Breast epithelium (tissue), 4 donors: ENCODE results near the gene ASB3. TPM values are rescaled to one million over a fixed set of nuclear protein-coding genes. Genes with fewer than 3 reads are reported as not detected.

Source experiments
- DNase-seq, 2 donors: peaks; one replicate each; pipeline ENCODE4 v3.0.0-alpha.2; 2019; ENCODE audit warnings: low spot score in 2 of 2
- H3K27ac ChIP-seq, 2 donors: fragments of 200-600 bp; sonication (generic) in 1 of 2; one replicate each; pipeline ENCODE4 v1.5.1; 2016 to 2019; ENCODE audit warnings: mild to moderate bottlenecking in 1 of 2
- H3K27me3 ChIP-seq, 2 donors: fragments of 200-600 bp; sonication (generic) in 1 of 2; one replicate each; pipeline versions ENCODE4 v1.5.1 to v1.6.0; 2017 to 2019; ENCODE audit warnings: control low read depth in 1 of 2, mild to moderate bottlenecking in 1 of 2
- H3K36me3 ChIP-seq: fragments of 200-600 bp; one replicate; pipeline ENCODE4 v1.5.1; 2019
- H3K4me1 ChIP-seq, 2 donors: fragments of 200-600 bp; sonication (generic); one replicate each; pipeline ENCODE4 v1.5.1; 2016 to 2019; ENCODE audit warnings: control low read depth in 1 of 2
- H3K4me3 ChIP-seq, 3 donors: fragments of 200-600 bp; sonication (generic); 1 replicate in 2 of 3; 2 replicates in 1 of 3; pipeline ENCODE4 v1.5.1; 2016 to 2019; ENCODE audit warnings: mild to moderate bottlenecking in 3 of 3, moderate library complexity in 2 of 3
- H3K9me3 ChIP-seq, 2 donors: fragments of 200-600 bp; sonication (generic) in 1 of 2; one replicate each; pipeline ENCODE4 v1.5.1; 2016 to 2019; ENCODE audit warnings: control low read depth in 1 of 2
- POLR2A ChIP-seq: fragments of 450-650 bp; IDR thresholded peaks from one replicate; pipeline ENCODE4 v1.6.1; 2016; ENCODE audit warnings: antibody characterized with exemption, mild to moderate bottlenecking, moderate library complexity
- POLR2AphosphoS5 ChIP-seq, 3 donors: sonication (generic); formaldehyde crosslinking; IDR thresholded peaks; one replicate each; pipeline ENCODE4 v1.6.1; 2017; ENCODE audit warnings: antibody characterized with exemption in 3 of 3
- intact Hi-C: fragments of 100-400 bp; cut with DNase I; formaldehyde crosslinking; loops from one replicate; pipeline ENCODE4 v1.15.1; 2023; ENCODE audit warnings: low total_unique reads
- total RNA-seq, 3 donors: library from RNA; depleted of rRNA; stranded (reverse); fragments of >200 nt; gene quantifications; one replicate each; pipeline ENCODE4 v1.1.0, GENCODE V29; 2016
- TF ChIP-seq, protein P1 (sequence below), 3 donors: fragments of 450-650 bp; IDR thresholded peaks; one replicate each; pipeline ENCODE4 v1.5.1; 2016 to 2017; ENCODE audit warnings: antibody characterized with exemption in 3 of 3, mild to moderate bottlenecking in 3 of 3, moderate library complexity in 3 of 3

Gene ASB3
- total RNA-seq, 3 donors from 2014 or later = 22.0 to 37.9 (median 22.7) TPM

DNA sequence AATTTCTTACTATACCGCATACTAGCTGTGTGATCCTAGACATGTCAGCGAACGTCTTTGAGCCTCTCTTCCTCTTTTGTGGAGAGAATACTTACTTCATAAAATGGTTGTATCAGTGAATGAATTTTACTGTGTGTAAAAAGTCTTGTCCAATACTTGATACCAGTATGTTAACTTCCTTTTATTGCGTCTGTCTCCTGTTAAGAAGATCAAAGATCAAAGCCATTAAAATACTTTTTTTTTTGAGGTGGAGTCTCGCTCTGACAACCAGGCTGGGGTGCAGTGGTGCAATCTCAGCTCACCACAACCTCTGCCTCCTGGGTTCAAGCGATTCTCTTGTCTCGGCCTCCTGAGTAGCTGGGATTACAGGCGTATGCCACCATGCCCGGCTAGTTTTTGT is 33.3 kb upstream of the ASB3 start:
- Histone ChIP-seq H3K9me3 (no peaks in the 10 kb centered on the region), H3K27me3 (no peaks in the 10 kb centered on the region), H3K4me1 (no peaks in the 10 kb centered on the region), H3K36me3 (peaks cover 7% of the 10 kb centered on the region), H3K4me3 (no peak overlapping the region), H3K27ac (no peak overlapping the region)
- DNase-seq = no peak
- intact Hi-C loops = no loop called here
- no peak for TF ChIP-seq POLR2AphosphoS5 (IDR thresholded peaks at IDR 0.05)

GRCh38 chr2:53819634-53820033 is 32.9 kb upstream of the ASB3 start:
- no peaks in the 10 kb centered on the region for H3K27me3 ChIP-seq
- H3K4me1 ChIP-seq = no peaks in the 10 kb centered on the region
- no peak for TF ChIP-seq POLR2AphosphoS5 (IDR thresholded peaks at IDR 0.05)
- no peak for TF ChIP-seq POLR2A
- TF ChIP-seq, protein P1, sequence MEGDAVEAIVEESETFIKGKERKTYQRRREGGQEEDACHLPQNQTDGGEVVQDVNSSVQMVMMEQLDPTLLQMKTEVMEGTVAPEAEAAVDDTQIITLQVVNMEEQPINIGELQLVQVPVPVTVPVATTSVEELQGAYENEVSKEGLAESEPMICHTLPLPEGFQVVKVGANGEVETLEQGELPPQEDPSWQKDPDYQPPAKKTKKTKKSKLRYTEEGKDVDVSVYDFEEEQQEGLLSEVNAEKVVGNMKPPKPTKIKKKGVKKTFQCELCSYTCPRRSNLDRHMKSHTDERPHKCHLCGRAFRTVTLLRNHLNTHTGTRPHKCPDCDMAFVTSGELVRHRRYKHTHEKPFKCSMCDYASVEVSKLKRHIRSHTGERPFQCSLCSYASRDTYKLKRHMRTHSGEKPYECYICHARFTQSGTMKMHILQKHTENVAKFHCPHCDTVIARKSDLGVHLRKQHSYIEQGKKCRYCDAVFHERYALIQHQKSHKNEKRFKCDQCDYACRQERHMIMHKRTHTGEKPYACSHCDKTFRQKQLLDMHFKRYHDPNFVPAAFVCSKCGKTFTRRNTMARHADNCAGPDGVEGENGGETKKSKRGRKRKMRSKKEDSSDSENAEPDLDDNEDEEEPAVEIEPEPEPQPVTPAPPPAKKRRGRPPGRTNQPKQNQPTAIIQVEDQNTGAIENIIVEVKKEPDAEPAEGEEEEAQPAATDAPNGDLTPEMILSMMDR (IDR thresholded peaks at IDR 0.05) = no peak
- no peak for DNase-seq
- H3K36me3 ChIP-seq = peaks cover 7% of the 10 kb centered on the region
- intact Hi-C loops = no loop called here
- H3K9me3 ChIP-seq = no peaks in the 10 kb centered on the region
- H3K4me3 ChIP-seq = no peak overlapping the region
- H3K27ac ChIP-seq = no peak overlapping the region

DNA sequence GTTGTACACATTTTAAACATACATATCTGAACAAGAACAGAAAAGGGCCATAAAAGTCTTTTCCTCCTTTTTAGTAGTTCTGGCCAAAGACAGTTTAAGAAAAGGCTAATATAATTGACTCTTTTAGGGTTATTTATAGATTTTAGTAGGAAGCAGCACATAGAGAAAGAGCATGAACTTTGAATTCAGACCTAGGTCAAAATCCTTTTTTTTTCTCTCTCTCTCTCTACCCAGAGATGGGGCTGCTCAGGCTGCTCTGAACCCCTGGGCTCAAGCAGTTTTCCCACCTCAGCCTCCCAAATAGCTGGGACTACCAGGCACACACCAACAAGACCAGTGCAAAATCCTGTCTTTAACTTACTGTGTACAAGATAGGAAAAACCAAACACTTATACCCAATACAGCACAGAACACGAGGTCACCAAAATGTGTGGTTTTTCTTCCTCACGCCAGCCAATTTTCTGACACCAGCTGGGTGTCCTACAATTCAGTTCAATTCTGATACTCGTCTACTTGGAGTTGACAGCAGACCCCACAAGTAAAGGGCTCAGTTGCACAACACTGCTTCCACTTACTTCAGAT is 32.2 kb upstream of the ASB3 start:
- H3K27me3 ChIP-seq = no peaks in the 10 kb centered on the region
- TF ChIP-seq POLR2A = no peak
- TF ChIP-seq, protein P1 (IDR thresholded peaks at IDR 0.05) = no peak
- TF ChIP-seq POLR2AphosphoS5 (IDR thresholded peaks at IDR 0.05) = no peak
- H3K9me3 ChIP-seq = no peaks in the 10 kb centered on the region
- H3K4me1 ChIP-seq = no peaks in the 10 kb centered on the region
- no peak for DNase-seq
- intact Hi-C loops = no loop called here
- H3K36me3 ChIP-seq = peaks cover 12% of the 10 kb centered on the region
- no peak overlapping the region for H3K27ac ChIP-seq
- no peak overlapping the region for H3K4me3 ChIP-seq

- H3K27ac ChIP-seq = no peak overlapping the region
- no peak for DNase-seq
- H3K4me1 ChIP-seq = no peaks in the 10 kb centered on the region
- peaks cover 12% of the 10 kb centered on the region for H3K36me3 ChIP-seq
- intact Hi-C loops = no loop called here
- H3K27me3 ChIP-seq = no peaks in the 10 kb centered on the region
- no peak overlapping the region for H3K4me3 ChIP-seq
- no peak for TF ChIP-seq POLR2A
- no peak for TF ChIP-seq POLR2AphosphoS5 (IDR thresholded peaks at IDR 0.05)
- TF ChIP-seq, protein P1 (IDR thresholded peaks at IDR 0.05) = no peak
- H3K9me3 ChIP-seq = no peaks in the 10 kb centered on the region
These were observed 26.4 kb upstream of the ASB3 start for GRCh38 chr2:53813151-53813550.

DNA sequence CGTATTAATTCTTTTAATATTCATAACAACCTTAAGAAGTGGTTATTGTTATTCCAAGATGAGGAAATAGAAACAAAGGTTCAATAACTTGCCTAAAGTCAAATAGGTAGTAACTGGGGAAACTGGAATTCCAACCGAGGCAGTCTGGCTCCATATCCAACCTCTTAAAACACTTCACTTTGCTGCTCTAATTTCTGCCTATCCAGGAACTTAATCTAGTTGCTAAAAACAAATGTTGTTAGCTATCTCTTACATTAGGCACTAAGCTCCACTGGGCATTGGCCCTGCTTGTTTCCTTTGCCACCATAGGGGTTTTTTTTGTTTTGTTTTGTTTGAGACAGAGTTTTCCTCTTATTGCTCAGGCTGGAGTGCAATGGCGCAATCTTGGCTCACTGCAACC is 24.8 kb upstream of the ASB3 start:
- Histone ChIP-seq H3K27ac (no peak overlapping the region), H3K4me3 (no peak overlapping the region), H3K27me3 (no peaks in the 10 kb centered on the region), H3K36me3 (peaks cover 9% of the 10 kb centered on the region), H3K9me3 (no peaks in the 10 kb centered on the region), H3K4me1 (no peaks in the 10 kb centered on the region)
- no peak for DNase-seq
- intact Hi-C loops = no loop called here
- TF ChIP-seq POLR2A (no peak), POLR2AphosphoS5 (IDR thresholded peaks at IDR 0.05) (no peak)
- TF ChIP-seq, protein P1 (IDR thresholded peaks at IDR 0.05) = no peak
